NCI-H460 (cell line): ENCODE results near the gene HOXD3. TPM values are rescaled to one million over a fixed set of nuclear protein-coding genes. Genes with fewer than 3 reads are reported as not detected.

Experiments used
- DNase-seq: peaks from one replicate; pipeline ENCODE4 v3.0.0-alpha.2; 2016; ENCODE audit warnings: low read depth; ENCODE audit errors: extremely low read depth
- total RNA-seq: library from RNA; depleted of rRNA; stranded (reverse); fragments of >200 nt; shearing (Covaris generic); gene quantifications from 2 replicates; pipeline ENCODE4 v1.2.3, GENCODE V29; 2014

HOXD3 gene
- total RNA-seq, 1 experiment from 2014 or later: not detected

GRCh38 chr2:176160251-176160985 lies 3.3 kb downstream of the HOXD3 start:
- DNase-seq: no peak

- no peak for DNase-seq
Observed at GRCh38 chr2:176160986-176161824, 4.1 kb downstream of the HOXD3 start.

- no peak for DNase-seq
Observed at GRCh38 chr2:176161825-176162626, 4.9 kb downstream of the HOXD3 start.

GRCh38 chr2:176162911-176163671 lies 6.0 kb downstream of the HOXD3 start:
- DNase-seq: no peak

GRCh38 chr2:176163672-176164056 lies 6.6 kb downstream of the HOXD3 start:
- no peak for DNase-seq

- no peak for DNase-seq
Observed at GRCh38 chr2:176164201-176164600, 7.1 kb downstream of the HOXD3 start.

- no peak for DNase-seq
Observed at GRCh38 chr2:176164611-176165369, 7.7 kb downstream of the HOXD3 start.

- DNase-seq: no peak
Observed at GRCh38 chr2:176165370-176166050, 8.4 kb downstream of the HOXD3 start.

- DNase-seq: no peak
Observed at GRCh38 chr2:176166272-176166671, 9.2 kb downstream of the HOXD3 start.

GRCh38 chr2:176167398-176167797 lies 10.3 kb downstream of the HOXD3 start:
- no peak for DNase-seq

- no peak for DNase-seq
Observed at GRCh38 chr2:176169181-176169580, 12.1 kb downstream of the HOXD3 start.

- DNase-seq: no peak
Observed at GRCh38 chr2:176169711-176170110, 12.6 kb downstream of the HOXD3 start.

GRCh38 chr2:176170602-176171305 lies 13.6 kb downstream of the HOXD3 start:
- no peak for DNase-seq

- DNase-seq: no peak
Observed at GRCh38 chr2:176171351-176172006, 14.4 kb downstream of the HOXD3 start.

GRCh38 chr2:176172007-176172894 lies 15.1 kb downstream of the HOXD3 start:
- no peak for DNase-seq

GRCh38 chr2:176172895-176173566 lies 15.9 kb downstream of the HOXD3 start:
- no peak for DNase-seq
